ENCODE measurements around the gene PLD4. TPM values are rescaled to one million over a fixed set of nuclear protein-coding genes. Genes with fewer than 3 reads are reported as not detected.

Gene PLD4
- total and polyA plus RNA-seq, 9 of the 15 experiments (the other 6 are each of a cell fraction or from before 2014, with no cell fraction given) = 0.18 to 0.24 TPM; not detected in 7

DNA sequence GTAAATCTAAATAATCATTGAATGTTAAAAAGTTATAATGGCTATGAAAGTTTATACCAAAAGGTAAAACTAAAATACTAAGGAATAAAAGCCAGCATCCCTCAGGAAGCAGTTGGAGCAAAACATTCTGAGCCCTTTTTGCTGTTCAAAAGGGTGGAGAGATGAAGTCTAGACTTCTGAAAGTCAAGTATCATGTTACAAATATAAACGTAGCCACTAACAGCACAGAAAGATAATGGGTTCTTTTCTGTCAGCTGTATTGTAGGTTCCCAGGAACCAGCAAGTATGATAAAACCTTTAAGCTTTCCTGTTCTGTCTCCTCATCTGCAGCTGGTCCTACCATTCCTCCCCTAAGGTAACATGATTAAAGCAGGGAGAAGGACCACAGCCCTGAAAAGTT is 16.4 kb upstream of the PLD4 start:
- no peak for ATAC-seq
- no peak for DNase-seq (ENCODE audit: extremely low read depth in 1 of 4, low spot score in 3 of 4)
- intact Hi-C loops (cut with micrococcal nuclease) = no loop called here
- H2AFZ ChIP-seq (ENCODE audit: low read depth, low read length) = no peak overlapping the region
- 0% methylated on average over 1 of the region's 1 CpG for WGBS (ENCODE audit: insufficient coverage, low coverage, missing lambda C conversion rate)
- peaks cover 12 to 20% of the 10 kb centered on the region in 2 experiments; a peak in 4 of 5 replicates for H3K27me3 ChIP-seq (ENCODE audit: control insufficient read depth in 2 of 2, insufficient read depth in 2 of 2, low read length in 2 of 2)
- H3K9ac ChIP-seq (ENCODE audit: insufficient read depth in 1 of 2, low read depth in 2 of 2, low read length in 2 of 2) = no peak overlapping the region
- H4K20me1 ChIP-seq (replicated peaks; ENCODE audit: control insufficient read depth, insufficient read depth, low read length) = no peaks in the 10 kb centered on the region
- no TSS peak for BruUV-seq (replicated peaks)
- H3K4me1 ChIP-seq (replicated peaks in 1 of 2; ENCODE audit: control insufficient read depth in 2 of 2, insufficient read depth in 2 of 2, low read length in 2 of 2) = no peaks in the 10 kb centered on the region
- no peak overlapping the region for H3K4me3 ChIP-seq
- no peak overlapping the region for H3K4me2 ChIP-seq (ENCODE audit: insufficient read depth, low read length)
- H3K79me2 ChIP-seq (ENCODE audit: control insufficient read depth, insufficient read depth, low read length) = no peaks in the 10 kb centered on the region
- H3K36me3 ChIP-seq (ENCODE audit: control insufficient read depth, insufficient read depth, low read length) = no peaks in the 10 kb centered on the region
- no peaks in the 10 kb centered on the region for H3K9me1 ChIP-seq (ENCODE audit: control insufficient read depth, insufficient read depth, low read length)
- FAIRE-seq = no peak
- H3K27ac ChIP-seq (ENCODE audit: extremely low read depth, low read depth, low read length) = no peak overlapping the region
- in situ Hi-C loops (cut with MboI) = no loop called here
- H3K9me3 ChIP-seq (replicated peaks; ENCODE audit: control insufficient read depth, insufficient read depth, low read depth, low read length) = peaks cover 9% of the 10 kb centered on the region
- TF ChIP-seq RNF2 (IDR thresholded peaks at IDR 0.05) (no peak), NR2C1 (IDR thresholded peaks at IDR 0.05) (no peak), NR2C1 (tag; IDR thresholded peaks at IDR 0.05) (no peak), ZNF143 (CRISPR knock-in tag; IDR thresholded peaks at IDR 0.05) (no peak), TBP (optimal IDR thresholded peaks at IDR 0.05; ENCODE audit: low read depth, low read length) (no peak), ZBTB12 (CRISPR knock-in tag; IDR thresholded peaks at IDR 0.05) (no peak), ZBTB49 (CRISPR knock-in tag; IDR thresholded peaks at IDR 0.05; ENCODE audit: borderline replicate concordance) (no peak), NR3C1 (CRISPR knock-in tag; IDR thresholded peaks at IDR 0.05) (no peak), ZNF639 (CRISPR knock-in tag; conservative IDR thresholded peaks at IDR 0.05 in 1 of 2, IDR thresholded peaks at IDR 0.05 in 1 of 2) (no peak), DDX20 (tag; IDR thresholded peaks at IDR 0.05; ENCODE audit: low read depth) (no peak), ZFX (CRISPR knock-in tag; IDR thresholded peaks at IDR 0.05) (no peak), GABPB1 (CRISPR knock-in tag; IDR thresholded peaks at IDR 0.05) (no peak), MEF2A (IDR thresholded peaks at IDR 0.05; ENCODE audit: control insufficient read depth, low read depth, low read length) (no peak), NELFE (IDR thresholded peaks at IDR 0.05; ENCODE audit: insufficient read depth, insufficient read length) (no peak), BDP1 (IDR thresholded peaks at IDR 0.05; ENCODE audit: insufficient read depth, insufficient read length) (no peak), RFX5 (IDR thresholded peaks at IDR 0.05; ENCODE audit: low read depth, low read length) (no peak), ZNF239 (CRISPR knock-in tag; IDR thresholded peaks at IDR 0.05) (no peak), RFX1 (IDR thresholded peaks at IDR 0.05) (no peak), OTX1 (CRISPR knock-in tag; IDR thresholded peaks at IDR 0.05) (no peak), POLR2AphosphoS2 (IDR thresholded peaks at IDR 0.05; ENCODE audit: low read length) (no peak)
- CTCF ChIA-PET (ENCODE audit: low intra/inter-chr PET ratio) = interaction anchor here (0.6 kb wide), 1 partner anchor 25 kb away, joined by 3 read pairs; no protein-coding TSS in a partner anchor
- POLR2A ChIA-PET = interaction anchor here (0.5 kb wide), 1 partner anchor 16 kb away, joined by 3 read pairs; no protein-coding TSS in a partner anchor
